GM23338 (cell line): ENCODE data around the gene CCS.

Experiments
- CTCF ChIP-seq, 2 experiments: fragments of 200-600 bp in 1 of 2; sonication (generic) in 1 of 2; conservative IDR thresholded peaks; 2 replicates each; pipeline versions ENCODE4 v1.5.1 to v1.6.1; 2016 to 2017; ENCODE audit warnings: antibody characterized with exemption in 2 of 2, low read depth in 2 of 2, mild to moderate bottlenecking in 2 of 2, moderate library complexity in 1 of 2
- EZH2 ChIP-seq: fragments of 200-600 bp; sonication (generic); IDR thresholded peaks from one replicate; pipeline ENCODE4 v1.8.0; 2017; ENCODE audit warnings: antibody characterized with exemption, mild to moderate bottlenecking, low read depth; ENCODE audit not compliant: unreplicated experiment
- POLR2AphosphoS5 ChIP-seq: IDR thresholded peaks from 2 replicates; pipeline ENCODE4 v1.6.1; 2016; ENCODE audit warnings: antibody characterized with exemption, low read depth
- REST ChIP-seq: IDR thresholded peaks from one replicate; pipeline ENCODE4 v1.6.1; 2018; ENCODE audit warnings: antibody characterized with exemption; ENCODE audit not compliant: unreplicated experiment

GRCh38 chr11:66595245-66595904 lies 2.4 kb downstream of the CCS start:
- TF ChIP-seq CTCF (conservative IDR thresholded peaks at IDR 0.05; ENCODE audit: low read depth in 2 of 2) (no peak), POLR2AphosphoS5 (no peak), REST (no peak), EZH2 (no peak)
